Measurements from ENCODE around the gene GABRR2. TPM values are rescaled to one million over a fixed set of nuclear protein-coding genes. Genes with fewer than 3 reads are reported as not detected.

GABRR2 gene
- total and polyA plus RNA-seq, 2 experiments from 2014 or later = 0.87 to 0.94 TPM

- no peaks in the 10 kb centered on the region for H3K9me2 ChIP-seq (replicated peaks; ENCODE audit: insufficient read depth)
- no peaks in the 10 kb centered on the region for H3K79me2 ChIP-seq
- H3K27ac ChIP-seq = no peak overlapping the region
- no peaks in the 10 kb centered on the region for H3K9me3 ChIP-seq (ENCODE audit: low read depth)
- TF ChIP-seq EZH2 (IDR thresholded peaks at IDR 0.05; ENCODE audit: borderline replicate concordance) (no peak), EZH2phosphoT487 (IDR thresholded peaks at IDR 0.05; ENCODE audit: low read depth, severe bottlenecking, unreplicated experiment) (no peak)
- TF ChIP-seq, protein P1, sequence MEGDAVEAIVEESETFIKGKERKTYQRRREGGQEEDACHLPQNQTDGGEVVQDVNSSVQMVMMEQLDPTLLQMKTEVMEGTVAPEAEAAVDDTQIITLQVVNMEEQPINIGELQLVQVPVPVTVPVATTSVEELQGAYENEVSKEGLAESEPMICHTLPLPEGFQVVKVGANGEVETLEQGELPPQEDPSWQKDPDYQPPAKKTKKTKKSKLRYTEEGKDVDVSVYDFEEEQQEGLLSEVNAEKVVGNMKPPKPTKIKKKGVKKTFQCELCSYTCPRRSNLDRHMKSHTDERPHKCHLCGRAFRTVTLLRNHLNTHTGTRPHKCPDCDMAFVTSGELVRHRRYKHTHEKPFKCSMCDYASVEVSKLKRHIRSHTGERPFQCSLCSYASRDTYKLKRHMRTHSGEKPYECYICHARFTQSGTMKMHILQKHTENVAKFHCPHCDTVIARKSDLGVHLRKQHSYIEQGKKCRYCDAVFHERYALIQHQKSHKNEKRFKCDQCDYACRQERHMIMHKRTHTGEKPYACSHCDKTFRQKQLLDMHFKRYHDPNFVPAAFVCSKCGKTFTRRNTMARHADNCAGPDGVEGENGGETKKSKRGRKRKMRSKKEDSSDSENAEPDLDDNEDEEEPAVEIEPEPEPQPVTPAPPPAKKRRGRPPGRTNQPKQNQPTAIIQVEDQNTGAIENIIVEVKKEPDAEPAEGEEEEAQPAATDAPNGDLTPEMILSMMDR (IDR thresholded peaks at IDR 0.05; ENCODE audit: poor library complexity) = no peak
- no peaks in the 10 kb centered on the region for H4K20me1 ChIP-seq (ENCODE audit: insufficient read depth, poor library complexity, severe bottlenecking)
- no peaks in the 10 kb centered on the region for H3K4me1 ChIP-seq (ENCODE audit: insufficient read depth)
- no peak overlapping the region for H3K4me3 ChIP-seq
- no peaks in the 10 kb centered on the region for H3K27me3 ChIP-seq
- WGBS (ENCODE audit: low lambda C conversion rate, missing lambda C conversion rate) = 67% methylated on average over 2 of the region's 2 CpGs
- H3K36me3 ChIP-seq (replicated peaks; ENCODE audit: insufficient read depth, low read depth) = no peaks in the 10 kb centered on the region
- no peak overlapping the region for H2AFZ ChIP-seq
- DNase-seq (ENCODE audit: low spot score) = no peak
- H3K4me2 ChIP-seq = no peak overlapping the region
Measured at GRCh38 chr6:89252907-89253306, 62.2 kb downstream of the GABRR2 start.

GRCh38 chr6:89251976-89252375, 63.1 kb downstream of the GABRR2 start:
- no peak overlapping the region for H3K4me3 ChIP-seq
- TF ChIP-seq EZH2phosphoT487 (IDR thresholded peaks at IDR 0.05; ENCODE audit: low read depth, severe bottlenecking, unreplicated experiment) (no peak), EZH2 (IDR thresholded peaks at IDR 0.05; ENCODE audit: borderline replicate concordance) (no peak)
- TF ChIP-seq, protein P1 (IDR thresholded peaks at IDR 0.05; ENCODE audit: poor library complexity) = no peak
- no peak for DNase-seq (ENCODE audit: low spot score)
- H3K27ac ChIP-seq = no peak overlapping the region
- H2AFZ ChIP-seq = no peak overlapping the region
- no peaks in the 10 kb centered on the region for H3K79me2 ChIP-seq
- no peaks in the 10 kb centered on the region for H3K4me1 ChIP-seq (ENCODE audit: insufficient read depth)
- H3K4me2 ChIP-seq = no peak overlapping the region
- no peaks in the 10 kb centered on the region for H3K9me2 ChIP-seq (replicated peaks; ENCODE audit: insufficient read depth)
- H3K27me3 ChIP-seq = no peaks in the 10 kb centered on the region
- WGBS (ENCODE audit: low lambda C conversion rate, missing lambda C conversion rate) = 96% methylated on average over 10 of the region's 10 CpGs
- no peaks in the 10 kb centered on the region for H3K36me3 ChIP-seq (replicated peaks; ENCODE audit: insufficient read depth, low read depth)
- H3K9me3 ChIP-seq (ENCODE audit: low read depth) = no peaks in the 10 kb centered on the region
- H4K20me1 ChIP-seq (ENCODE audit: insufficient read depth, poor library complexity, severe bottlenecking) = no peaks in the 10 kb centered on the region

DNA sequence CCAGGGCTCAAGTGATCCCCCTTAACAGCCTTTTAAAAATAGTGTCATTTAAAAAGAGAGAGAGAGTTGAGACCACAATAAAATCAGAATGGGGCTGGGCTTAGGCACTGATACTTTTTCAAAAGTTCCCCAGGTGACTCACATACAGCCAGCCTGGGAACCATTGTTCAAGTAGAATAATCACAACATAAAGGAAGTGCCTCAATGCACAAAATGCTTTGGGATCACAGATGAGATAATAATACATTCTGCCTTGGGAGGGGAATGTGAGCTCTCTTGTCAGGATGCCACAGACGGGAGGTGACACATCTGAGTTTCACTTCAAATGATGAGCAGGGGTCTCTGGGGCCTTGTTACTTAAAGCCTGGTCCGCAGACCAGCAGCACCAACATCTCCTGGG, 63.9 kb downstream of the GABRR2 start:
- WGBS (ENCODE audit: low lambda C conversion rate, missing lambda C conversion rate) = 86% methylated on average over 2 of the region's 2 CpGs
- no peaks in the 10 kb centered on the region for H3K4me1 ChIP-seq (ENCODE audit: insufficient read depth)
- no peaks in the 10 kb centered on the region for H3K9me3 ChIP-seq (ENCODE audit: low read depth)
- no peak overlapping the region for H3K27ac ChIP-seq
- H3K27me3 ChIP-seq = no peaks in the 10 kb centered on the region
- no peaks in the 10 kb centered on the region for H4K20me1 ChIP-seq (ENCODE audit: insufficient read depth, poor library complexity, severe bottlenecking)
- TF ChIP-seq EZH2 (IDR thresholded peaks at IDR 0.05; ENCODE audit: borderline replicate concordance) (no peak), EZH2phosphoT487 (IDR thresholded peaks at IDR 0.05; ENCODE audit: low read depth, severe bottlenecking, unreplicated experiment) (no peak)
- TF ChIP-seq, protein P1 (IDR thresholded peaks at IDR 0.05; ENCODE audit: poor library complexity) = no peak
- H3K79me2 ChIP-seq = no peaks in the 10 kb centered on the region
- no peak overlapping the region for H3K4me2 ChIP-seq
- no peaks in the 10 kb centered on the region for H3K9me2 ChIP-seq (replicated peaks; ENCODE audit: insufficient read depth)
- H3K36me3 ChIP-seq (replicated peaks; ENCODE audit: insufficient read depth, low read depth) = no peaks in the 10 kb centered on the region
- no peak overlapping the region for H2AFZ ChIP-seq
- no peak for DNase-seq (ENCODE audit: low spot score)
- H3K4me3 ChIP-seq = no peak overlapping the region

DNA sequence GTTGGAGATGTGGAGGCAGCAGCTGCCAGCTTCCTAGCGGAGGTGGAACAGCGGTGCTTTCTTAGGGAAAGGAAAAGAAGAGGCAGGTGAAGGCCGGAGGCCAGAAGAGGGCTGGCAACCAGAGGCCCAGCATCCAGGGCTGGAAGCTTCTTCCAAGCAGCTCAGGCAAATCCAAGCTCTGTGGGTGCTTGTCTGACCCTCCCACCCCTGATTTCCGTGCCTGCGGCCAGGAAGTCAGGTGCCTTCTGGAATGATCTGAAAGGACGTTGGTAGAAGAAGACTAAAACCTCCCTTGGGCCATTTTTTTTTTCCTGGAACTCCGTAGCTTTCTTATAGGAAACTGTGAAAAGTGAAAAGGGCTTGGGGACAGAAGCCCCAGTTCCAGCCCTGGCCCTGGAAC, 64.9 kb downstream of the GABRR2 start:
- no peak for TF ChIP-seq EZH2phosphoT487 (IDR thresholded peaks at IDR 0.05; ENCODE audit: low read depth, severe bottlenecking, unreplicated experiment)
- TF ChIP-seq, protein P1 (IDR thresholded peaks at IDR 0.05; ENCODE audit: poor library complexity) = no peak
- no peak for TF ChIP-seq EZH2 (IDR thresholded peaks at IDR 0.05; ENCODE audit: borderline replicate concordance)
- Histone ChIP-seq H3K4me1 (ENCODE audit: insufficient read depth) (no peaks in the 10 kb centered on the region), H3K4me2 (no peak overlapping the region), H3K36me3 (replicated peaks; ENCODE audit: insufficient read depth, low read depth) (no peaks in the 10 kb centered on the region), H3K79me2 (no peaks in the 10 kb centered on the region), H3K27ac (no peak overlapping the region), H2AFZ (no peak overlapping the region), H3K4me3 (no peak overlapping the region), H3K27me3 (no peaks in the 10 kb centered on the region), H3K9me2 (replicated peaks; ENCODE audit: insufficient read depth) (no peaks in the 10 kb centered on the region), H3K9me3 (ENCODE audit: low read depth) (no peaks in the 10 kb centered on the region), H4K20me1 (ENCODE audit: insufficient read depth, poor library complexity, severe bottlenecking) (no peaks in the 10 kb centered on the region)
- WGBS (ENCODE audit: low lambda C conversion rate, missing lambda C conversion rate) = 83% methylated on average over 7 of the region's 7 CpGs
- no peak for DNase-seq (ENCODE audit: low spot score)
